HFFc6 (cell line): ENCODE data around the gene ATG3. TPM values are rescaled to one million over a fixed set of nuclear protein-coding genes. Genes with fewer than 3 reads are reported as not detected.

Experiments
- DNase-seq: peaks from one replicate; pipeline ENCODE4 v3.0.0-alpha.2; 2018
- H3K27ac Mint-ChIP-seq: 2 replicates; pipeline ENCODE4 v1.8.0; 2020; ENCODE audit warnings: mild to moderate bottlenecking, mixed read lengths
- H3K27me3 Mint-ChIP-seq: 2 replicates; pipeline ENCODE4 v1.8.0; 2021; ENCODE audit warnings: mild to moderate bottlenecking, moderate library complexity, mixed read lengths; ENCODE audit not compliant: insufficient read depth
- H3K36me3 Mint-ChIP-seq: 2 replicates; pipeline ENCODE4 v1.8.0; 2021; ENCODE audit warnings: low read depth, mixed read lengths
- H3K4me1 Mint-ChIP-seq: 2 replicates; pipeline ENCODE4 v1.8.0; 2020; ENCODE audit warnings: low read depth, mixed read lengths
- H3K4me3 Mint-ChIP-seq: 2 replicates; pipeline ENCODE4 v1.8.0; 2020; ENCODE audit warnings: mild to moderate bottlenecking, moderate library complexity, mixed read lengths
- H3K9me3 Mint-ChIP-seq: 2 replicates; pipeline ENCODE4 v1.8.0; 2020; ENCODE audit warnings: mild to moderate bottlenecking, mixed read lengths
- CTCF ChIP-seq: fragments of 200-600 bp; sonication (generic); IDR thresholded peaks from 2 replicates; pipeline ENCODE4 v1.5.0; 2021; ENCODE audit warnings: antibody characterized with exemption, mild to moderate bottlenecking
- total RNA-seq, 6 experiments: library from RNA; stranded (reverse); fragmentation: NEBNext Ultra II Directional; extraction: Animal tissue kit (Norgen Biotek cat#: 25700); gene quantifications; 2 replicates in 1 of 6; 3 replicates in 5 of 6; pipeline ENCODE4 v1.2.3, GENCODE V29; 2021

ATG3 gene
- total RNA-seq, 6 experiments from 2014 or later, result 61.8 to 75.9 (median 71.5) TPM

DNA sequence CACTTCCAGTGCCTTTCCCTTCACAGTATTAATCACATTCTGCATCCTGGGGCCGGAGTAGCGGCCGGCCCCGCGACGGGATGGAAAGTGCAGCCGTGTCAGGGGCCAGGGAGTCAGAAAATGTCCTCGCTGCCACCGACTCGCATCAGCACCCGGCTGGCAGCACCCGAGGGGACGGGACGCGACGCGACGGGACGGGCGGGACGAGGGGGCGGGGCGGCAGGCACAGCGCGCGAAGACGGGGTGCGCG lies 353 bp downstream of the ATG3 start:
- H3K4me1 Mint-ChIP-seq, result peaks cover 31% of the 10 kb centered on the region
- TF ChIP-seq CTCF, result no peak
- H3K27ac Mint-ChIP-seq, result peak overlapping the region; percentile 98
- H3K4me3 Mint-ChIP-seq, result peak overlapping the region; percentile 97
- H3K36me3 Mint-ChIP-seq, result peaks cover 14% of the 10 kb centered on the region
- DNase-seq, result no peak
- H3K9me3 Mint-ChIP-seq, result no peaks in the 10 kb centered on the region
- H3K27me3 Mint-ChIP-seq, result peaks cover 3% of the 10 kb centered on the region; the same call in 1 of the 2 replicates

DNA sequence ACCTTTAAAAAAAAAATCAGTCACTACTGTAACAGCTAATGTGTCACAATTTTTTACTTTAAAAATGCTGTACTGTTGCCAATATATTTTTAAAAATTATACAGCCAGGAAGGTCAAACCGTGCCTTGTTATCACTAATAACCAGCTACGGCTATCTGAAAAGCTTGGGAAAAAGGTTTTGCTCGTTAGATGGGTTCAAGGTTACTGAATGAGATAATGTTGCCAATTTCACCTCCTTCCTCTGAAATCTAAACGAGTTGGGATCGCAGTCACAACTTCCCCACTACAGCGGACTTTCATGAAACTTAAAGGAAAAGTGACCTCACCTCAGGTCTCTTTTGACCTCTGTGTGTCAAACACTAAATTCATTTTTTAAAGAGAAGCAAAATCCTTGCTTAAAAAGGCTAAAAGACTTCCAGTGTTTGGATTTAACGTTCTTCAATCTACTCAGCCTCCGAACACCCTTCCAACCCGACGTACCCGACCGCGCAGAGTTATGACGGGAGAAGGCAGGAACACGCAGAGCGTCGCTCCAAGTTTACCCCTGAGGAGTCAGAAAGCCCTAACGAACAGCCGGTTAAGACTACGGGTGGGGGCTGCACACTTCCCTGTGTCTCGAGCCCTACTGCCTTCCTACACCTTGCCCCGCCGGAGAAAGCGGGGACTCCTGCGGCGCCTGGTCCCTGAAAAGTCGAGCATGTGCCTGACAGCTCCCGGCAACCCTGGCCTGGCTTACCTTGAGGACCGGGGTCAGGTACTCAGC lies 860 bp downstream of the ATG3 start:
- H3K9me3 Mint-ChIP-seq, result no peaks in the 10 kb centered on the region
- H3K4me3 Mint-ChIP-seq, result peak overlapping the region; percentile 97
- H3K27ac Mint-ChIP-seq, result peak overlapping the region; percentile 98
- no peak for TF ChIP-seq CTCF
- peaks cover 34% of the 10 kb centered on the region for H3K4me1 Mint-ChIP-seq
- peaks cover 3% of the 10 kb centered on the region; the same call in 1 of the 2 replicates for H3K27me3 Mint-ChIP-seq
- peak; percentile 76 for DNase-seq
- peaks cover 13% of the 10 kb centered on the region for H3K36me3 Mint-ChIP-seq

- H3K27me3 Mint-ChIP-seq, result peaks cover 3% of the 10 kb centered on the region; the same call in 1 of the 2 replicates
- no peak for DNase-seq
- no peaks in the 10 kb centered on the region for H3K9me3 Mint-ChIP-seq
- no peak for TF ChIP-seq CTCF
- H3K4me3 Mint-ChIP-seq, result peak overlapping the region; percentile 97
- H3K27ac Mint-ChIP-seq, result peak overlapping the region; percentile 98
- peaks cover 40% of the 10 kb centered on the region for H3K4me1 Mint-ChIP-seq
- H3K36me3 Mint-ChIP-seq, result peaks cover 12% of the 10 kb centered on the region
Observed at GRCh38 chr3:112560307-112560706, 1.5 kb downstream of the ATG3 start.

- H3K27ac Mint-ChIP-seq, result no peak overlapping the region
- peaks cover 51% of the 10 kb centered on the region for H3K4me1 Mint-ChIP-seq
- no peak overlapping the region for H3K4me3 Mint-ChIP-seq
- no peak for DNase-seq
- H3K27me3 Mint-ChIP-seq, result peaks cover 3% of the 10 kb centered on the region; the same call in 1 of the 2 replicates
- no peak for TF ChIP-seq CTCF
- no peaks in the 10 kb centered on the region for H3K9me3 Mint-ChIP-seq
- peaks cover 7% of the 10 kb centered on the region for H3K36me3 Mint-ChIP-seq
Observed at GRCh38 chr3:112557976-112558375, 3.8 kb downstream of the ATG3 start.

DNA sequence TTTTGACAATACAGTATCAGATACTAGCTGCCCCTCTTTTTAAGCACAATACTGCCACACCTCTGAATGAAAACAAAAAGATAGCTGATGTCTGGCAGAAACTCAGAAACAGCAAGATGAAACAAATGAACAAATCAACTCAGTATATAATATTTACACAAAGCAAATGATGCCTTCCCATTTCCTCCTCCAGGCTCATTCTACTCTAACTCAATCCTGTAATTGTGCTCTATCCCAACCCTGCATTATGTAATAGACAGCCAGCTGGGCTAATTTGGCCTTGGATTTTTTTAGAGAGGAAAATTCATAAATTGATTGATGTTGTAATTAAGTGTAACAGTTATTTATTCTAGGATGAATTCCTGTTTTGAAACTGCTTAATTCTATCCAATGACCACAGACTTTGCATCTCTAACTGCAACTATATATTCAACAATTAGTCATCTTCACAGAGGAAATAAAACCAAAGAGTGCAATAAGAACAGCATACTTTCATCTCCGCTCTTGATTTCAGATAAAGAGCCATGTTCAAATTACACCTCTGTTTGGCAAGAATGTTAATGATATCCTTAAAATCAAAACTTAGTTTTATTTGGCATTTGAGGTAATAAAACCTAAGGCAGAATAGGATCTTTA lies 6.1 kb downstream of the ATG3 start:
- peaks cover 67% of the 10 kb centered on the region for H3K4me1 Mint-ChIP-seq
- H3K27ac Mint-ChIP-seq, result peak overlapping the region; percentile 82
- TF ChIP-seq CTCF, result no peak
- H3K27me3 Mint-ChIP-seq, result no peaks in the 10 kb centered on the region; the same call in 1 of the 2 replicates
- H3K36me3 Mint-ChIP-seq, result peaks cover 7% of the 10 kb centered on the region
- H3K4me3 Mint-ChIP-seq, result peak overlapping the region; percentile 81
- DNase-seq, result peak; percentile 59
- no peaks in the 10 kb centered on the region for H3K9me3 Mint-ChIP-seq
